HG03066 (cell line): ENCODE measurements around the gene NKAPD1.
"Not testable (repeated sequence)": the region's sequence is repeated elsewhere in the genome, so short reads cannot be mapped to it uniquely, and the experiment has no call there.

ENCODE experiments used
- ATAC-seq: cut with Tn5 transposase; IDR thresholded peaks from one replicate; pipeline ENCODE4 v1.9.1; 2021; ENCODE audit warnings: low read depth; ENCODE audit not compliant: unreplicated experiment

NKAPD1 gene

DNA sequence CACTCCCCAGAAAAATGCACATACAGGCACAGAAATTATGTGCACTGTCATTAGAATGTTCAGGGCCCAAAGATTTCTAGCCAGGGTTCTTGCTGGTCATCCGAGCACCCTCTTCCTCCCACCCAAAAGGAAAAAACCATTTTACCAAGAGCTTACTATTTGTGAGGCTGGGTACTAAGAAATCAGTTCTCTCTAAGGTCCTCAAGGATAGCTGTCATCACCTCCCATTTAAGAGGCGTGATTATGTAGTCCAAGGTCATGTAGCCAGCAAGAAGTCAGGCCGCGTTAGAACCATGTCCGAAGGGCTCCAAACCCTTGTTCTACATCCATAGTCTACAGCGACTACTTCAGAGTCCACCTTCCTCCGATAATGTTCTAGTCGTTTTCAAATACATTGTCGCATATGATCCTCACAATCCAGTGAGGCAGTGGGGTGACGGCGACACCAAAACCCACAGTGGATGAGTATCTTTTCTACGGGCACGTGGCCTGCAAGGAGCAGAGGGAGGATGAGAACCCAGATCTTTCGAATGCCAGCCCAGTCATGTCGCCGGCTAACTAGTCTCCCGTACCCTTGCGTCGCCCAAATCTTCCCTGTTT, 11.8 kb downstream of the NKAPD1 start:
- ATAC-seq = peak; percentile 38

DNA sequence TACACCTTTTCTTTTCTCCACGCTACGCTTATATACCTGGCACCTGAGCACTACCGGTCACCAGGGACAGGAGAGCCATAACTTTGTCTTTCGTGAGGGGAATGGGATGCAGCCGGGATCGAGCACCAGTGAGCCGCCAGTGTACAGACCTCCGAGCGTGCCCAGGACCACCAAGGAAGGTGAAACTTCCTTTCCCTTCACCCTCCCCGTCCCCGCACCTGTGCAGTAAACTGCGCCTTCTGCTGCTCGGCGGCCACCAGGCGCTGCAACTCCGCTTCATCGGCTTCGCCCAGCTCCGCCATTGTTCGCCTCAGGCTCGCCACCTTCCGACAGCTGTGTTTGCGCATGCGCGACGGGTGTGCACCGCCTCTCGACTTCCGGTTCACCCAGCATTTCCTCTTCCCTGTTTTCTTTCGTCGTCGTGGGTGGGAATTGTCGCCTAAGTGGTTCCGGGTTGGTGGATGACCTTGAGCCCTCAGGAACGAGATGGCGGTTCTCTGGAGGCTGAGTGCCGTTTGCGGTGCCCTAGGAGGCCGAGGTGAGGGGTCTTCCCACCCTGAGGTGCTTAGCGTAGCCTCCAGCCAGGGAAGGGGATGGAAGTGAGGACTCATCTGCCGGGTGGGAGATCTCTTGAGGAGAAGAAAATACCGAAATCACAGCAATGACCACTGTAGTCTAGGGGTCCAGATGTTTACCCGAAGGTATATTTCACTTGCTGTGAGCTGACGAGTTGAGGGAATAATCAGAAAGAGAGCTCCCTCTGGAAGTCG, 12.5 kb downstream of the NKAPD1 start, which contains the start of the genes SDHD and TIMM8B:
Gene SDHD (plus strand): TSS at position 452 of the 770 bp plus-strand sequence. CDS start 35 bp downstream, at position 487.
Gene TIMM8B (minus strand): TSS at position 335 of the 770 bp plus-strand sequence. CDS start 33 bp downstream, at position 302.
- peak; percentile 91 for ATAC-seq

DNA sequence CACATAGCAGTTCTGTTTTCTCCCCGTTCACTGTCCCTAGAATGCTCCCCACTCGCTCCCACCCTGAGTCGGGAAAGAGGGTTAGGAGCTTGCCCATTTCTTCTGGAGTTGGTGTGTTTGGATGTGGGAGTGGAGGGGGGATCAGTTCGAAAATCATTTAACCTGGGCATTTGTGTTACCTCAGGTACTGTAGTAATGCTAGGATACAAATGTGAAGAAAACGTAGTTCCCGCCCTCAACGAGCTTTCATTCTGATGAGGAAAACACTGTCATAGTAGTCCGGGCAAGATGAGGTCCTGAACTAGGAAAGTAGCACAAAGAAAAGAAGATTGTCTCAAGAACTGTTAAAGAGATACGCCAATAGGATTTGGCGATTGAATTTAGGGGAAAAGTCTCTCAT, 13.1 kb downstream of the NKAPD1 start:
- ATAC-seq = no peak

DNA sequence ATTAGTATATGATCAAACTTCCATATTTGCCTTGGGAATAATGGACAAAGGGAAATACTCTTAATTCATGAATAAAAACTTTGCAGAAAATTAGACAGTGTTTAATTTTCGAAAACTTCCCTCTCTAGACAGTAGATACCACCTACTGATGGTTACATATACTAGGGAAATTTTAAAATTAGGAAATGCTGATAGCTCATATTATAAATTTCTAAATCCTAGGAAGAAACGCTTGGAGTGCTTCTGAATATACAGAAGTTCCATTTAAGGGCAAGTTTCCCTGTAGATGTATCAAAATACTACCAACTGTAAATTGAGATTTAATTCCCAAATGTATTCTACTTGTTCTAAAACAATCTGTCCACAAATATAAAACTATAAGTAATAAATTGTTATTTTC, 21.2 kb downstream of the NKAPD1 start:
- not testable (repeated sequence) for ATAC-seq

DNA sequence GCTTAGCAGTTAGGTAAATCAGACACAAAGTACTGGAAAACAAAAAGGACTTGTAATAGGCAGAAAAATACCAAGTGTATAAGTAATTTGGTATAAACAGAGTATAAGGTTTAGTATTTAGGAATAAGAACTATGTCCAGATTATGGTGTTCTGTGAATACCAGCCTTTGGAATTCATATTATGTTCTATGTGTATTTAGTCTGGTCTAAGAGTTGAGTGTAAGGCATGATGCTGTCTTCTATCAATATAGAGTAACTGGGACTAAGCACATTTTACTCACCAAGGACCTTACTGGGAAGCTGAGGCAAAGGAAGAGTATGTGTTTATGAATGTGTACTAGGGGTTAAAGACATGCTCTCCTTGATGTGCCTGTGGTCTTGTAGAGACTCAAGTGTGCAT, 22.1 kb downstream of the NKAPD1 start:
- no peak for ATAC-seq

DNA sequence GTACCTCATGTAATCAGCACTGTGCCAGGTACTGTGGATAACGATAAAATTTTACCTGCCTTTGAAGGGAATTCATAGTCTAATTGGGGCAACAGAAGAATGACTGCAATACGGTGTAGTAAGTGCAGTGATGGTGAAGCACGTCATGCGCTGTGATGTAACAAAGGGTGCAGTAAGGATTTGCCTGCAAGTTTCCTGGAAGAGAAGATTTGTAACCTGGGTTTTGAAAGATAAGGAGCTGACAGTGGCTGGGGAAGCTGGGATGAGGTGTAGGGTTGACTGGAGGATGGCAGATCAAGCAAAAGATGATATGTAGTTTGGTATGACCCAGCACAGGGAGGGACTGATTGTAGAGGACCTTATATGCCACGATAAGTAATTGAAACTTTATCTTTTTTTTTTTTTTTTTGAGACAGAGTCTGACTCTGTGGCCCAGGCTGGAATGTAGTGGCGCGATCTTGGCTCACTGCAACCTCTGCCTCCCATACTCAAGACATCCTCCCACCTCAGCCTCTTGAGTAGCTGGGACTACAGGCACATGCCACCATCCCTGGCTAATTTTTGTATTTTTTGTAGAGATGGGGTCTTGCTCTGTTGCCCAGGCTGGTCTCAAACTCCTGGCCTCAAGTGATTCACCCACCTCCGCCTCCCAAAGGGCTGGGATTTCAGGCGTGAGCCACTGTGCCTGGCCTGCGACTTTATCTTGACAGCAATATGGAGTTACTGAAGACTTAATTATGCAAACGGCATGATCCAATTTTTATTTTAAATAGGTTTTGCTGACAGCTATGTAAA, 23.8 kb downstream of the NKAPD1 start:
- no peak for ATAC-seq

DNA sequence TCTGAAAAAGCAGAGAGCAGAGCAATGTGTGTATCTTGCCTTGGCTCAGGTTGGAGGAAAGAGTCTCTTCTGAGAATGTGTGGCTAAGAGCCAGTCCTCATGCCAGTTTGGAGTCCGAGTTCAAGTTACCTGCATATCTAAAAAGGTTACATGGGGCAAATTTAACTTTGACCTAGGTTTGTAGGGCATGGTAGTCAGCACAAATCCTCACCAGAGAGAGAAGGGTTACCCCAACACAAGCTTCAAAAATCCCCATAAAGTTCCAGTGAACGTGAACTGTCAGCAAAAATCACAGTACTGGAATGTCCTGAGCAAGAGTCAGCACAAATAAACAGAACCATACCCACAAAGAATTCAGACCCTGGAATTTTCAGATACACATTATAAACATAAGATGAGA, 26.4 kb downstream of the NKAPD1 start:
- no peak for ATAC-seq

DNA sequence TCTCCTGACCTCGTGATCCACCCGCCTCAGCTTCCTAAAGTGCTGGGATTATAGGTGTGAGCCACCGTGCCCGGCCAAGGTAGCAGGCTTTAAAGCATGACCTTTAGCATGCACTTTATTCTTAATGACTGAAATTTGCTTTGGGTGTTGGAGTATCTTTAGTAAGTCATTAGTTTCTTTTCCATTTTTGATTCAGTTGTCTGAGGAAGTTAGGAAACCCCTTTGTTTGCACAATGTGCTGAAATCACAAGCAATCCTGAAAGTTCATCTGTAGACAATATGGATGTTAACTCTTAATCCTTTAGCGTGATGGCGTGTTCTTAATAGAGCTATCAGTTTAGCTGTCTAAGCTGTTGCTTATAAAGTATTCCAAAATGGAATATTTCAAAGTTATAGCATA, 29.3 kb downstream of the NKAPD1 start:
- no peak for ATAC-seq

DNA sequence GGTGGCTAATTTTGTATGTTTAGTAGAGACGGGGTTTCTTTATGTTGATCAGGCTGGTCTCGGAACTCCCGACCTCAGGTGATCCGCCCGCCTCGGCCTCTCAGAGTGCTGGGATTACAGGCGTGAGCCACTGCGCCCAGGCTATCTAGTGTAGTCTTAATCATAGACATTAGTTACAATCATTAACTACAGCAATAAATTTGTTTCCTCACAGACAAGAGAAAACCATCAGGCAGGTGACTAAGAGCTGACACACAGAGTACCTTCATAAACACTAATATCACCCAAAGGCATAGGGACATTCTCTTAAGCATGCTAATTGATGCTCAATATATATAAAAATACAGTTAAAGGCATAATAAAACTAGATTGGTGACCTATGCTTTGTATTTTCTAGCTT, 32.0 kb downstream of the NKAPD1 start:
- no peak for ATAC-seq

DNA sequence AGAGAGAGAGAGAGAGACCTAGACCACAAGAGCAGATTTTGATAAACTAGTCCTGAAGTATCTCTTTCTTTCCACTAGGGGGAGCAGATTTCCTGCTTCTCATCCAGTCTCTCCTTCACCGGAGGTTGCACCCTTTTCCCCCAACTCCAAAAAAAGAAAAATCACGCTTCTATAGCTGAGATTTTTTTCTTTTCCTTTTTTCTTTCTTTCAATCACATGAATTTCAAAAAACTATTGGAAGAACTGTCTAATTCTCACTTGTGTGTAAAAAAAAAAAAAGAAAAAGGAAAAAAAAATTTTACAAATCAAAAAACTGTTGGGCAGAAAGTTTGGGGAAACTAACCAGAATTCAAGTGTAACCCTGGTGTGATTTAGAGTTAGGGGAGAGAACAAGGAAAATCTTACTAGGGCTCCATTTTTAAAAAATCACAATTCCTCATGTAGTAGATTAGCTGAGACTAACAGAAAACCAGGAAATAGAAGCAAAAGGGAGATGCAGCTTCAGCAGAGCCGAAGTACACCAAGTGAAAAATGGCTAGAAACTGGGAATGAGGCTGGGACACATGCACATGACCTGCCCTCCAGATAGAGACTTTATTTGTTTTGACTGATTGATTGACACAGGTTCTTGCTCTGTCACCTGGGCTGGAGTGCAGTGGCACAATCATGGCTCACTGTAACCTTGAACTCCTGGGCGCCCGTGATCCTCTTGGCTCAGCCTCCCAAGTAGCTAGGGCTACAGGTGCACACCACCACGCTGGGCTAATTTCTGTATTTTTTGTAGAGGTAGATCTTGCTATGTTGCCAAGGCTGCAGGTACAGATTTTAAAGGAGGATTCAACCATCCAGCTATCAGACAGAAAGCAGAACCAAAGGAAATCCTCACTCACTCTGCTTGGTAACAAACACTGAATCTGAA, 39.7 kb downstream of the NKAPD1 start:
- no peak for ATAC-seq

DNA sequence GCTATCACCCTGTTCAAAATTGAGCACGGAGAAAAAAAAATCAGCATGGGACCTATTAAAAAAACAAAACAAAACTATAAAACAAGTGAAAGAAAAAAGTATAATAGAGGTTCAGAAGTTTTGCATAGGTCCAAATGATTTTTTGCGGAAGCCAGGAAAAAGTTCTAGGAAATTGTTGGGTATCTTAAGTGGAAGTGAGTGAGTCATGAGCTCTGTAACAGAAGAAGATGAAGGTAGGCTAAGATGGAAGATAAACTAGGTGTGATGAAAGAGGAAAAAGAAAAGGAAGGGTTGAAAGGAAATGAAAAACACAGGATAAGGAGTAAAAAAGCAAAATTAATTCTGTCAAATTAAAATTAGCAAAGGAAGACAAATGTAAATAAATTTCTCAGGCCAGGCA, 40.4 kb downstream of the NKAPD1 start:
- ATAC-seq = no peak

DNA sequence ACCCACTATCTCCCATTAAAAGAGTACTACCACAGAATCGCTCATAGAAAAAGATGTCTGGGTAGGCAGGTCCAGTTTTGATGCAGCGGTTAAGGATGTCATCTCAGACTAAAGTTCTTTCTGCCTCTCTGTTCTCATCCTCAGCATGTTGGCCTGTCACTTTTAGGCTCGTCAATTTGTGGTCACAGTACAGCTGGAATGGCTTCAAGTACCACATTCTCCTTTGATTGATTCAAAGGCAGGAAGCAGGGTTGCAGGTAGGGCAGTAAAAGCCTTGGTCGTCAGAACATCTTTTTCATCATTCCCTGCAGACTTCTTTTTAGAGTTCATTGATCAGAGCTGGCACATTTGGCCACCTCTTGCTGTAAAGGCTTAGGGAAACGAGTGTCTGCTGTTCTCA, 41.3 kb downstream of the NKAPD1 start:
- no peak for ATAC-seq

DNA sequence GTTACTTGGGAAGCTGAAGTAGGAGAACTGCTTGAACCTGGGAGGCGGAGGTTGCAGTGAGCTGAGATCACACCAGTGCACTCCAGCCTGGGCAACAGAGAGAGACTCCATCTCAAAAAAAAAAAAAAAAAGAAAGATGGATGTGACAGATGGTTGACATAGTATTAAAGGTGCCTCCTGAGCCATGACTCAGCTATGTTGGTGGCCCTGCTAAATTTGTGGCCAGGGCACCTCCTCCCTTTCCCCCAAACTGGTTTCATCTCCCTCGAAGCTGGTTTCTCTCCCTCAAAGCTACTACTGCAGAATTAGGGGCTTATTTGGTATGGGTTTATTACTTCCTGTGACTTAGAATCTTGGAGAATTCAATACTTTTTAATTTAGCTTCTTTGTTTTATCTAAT, 44.1 kb downstream of the NKAPD1 start:
- no peak for ATAC-seq

DNA sequence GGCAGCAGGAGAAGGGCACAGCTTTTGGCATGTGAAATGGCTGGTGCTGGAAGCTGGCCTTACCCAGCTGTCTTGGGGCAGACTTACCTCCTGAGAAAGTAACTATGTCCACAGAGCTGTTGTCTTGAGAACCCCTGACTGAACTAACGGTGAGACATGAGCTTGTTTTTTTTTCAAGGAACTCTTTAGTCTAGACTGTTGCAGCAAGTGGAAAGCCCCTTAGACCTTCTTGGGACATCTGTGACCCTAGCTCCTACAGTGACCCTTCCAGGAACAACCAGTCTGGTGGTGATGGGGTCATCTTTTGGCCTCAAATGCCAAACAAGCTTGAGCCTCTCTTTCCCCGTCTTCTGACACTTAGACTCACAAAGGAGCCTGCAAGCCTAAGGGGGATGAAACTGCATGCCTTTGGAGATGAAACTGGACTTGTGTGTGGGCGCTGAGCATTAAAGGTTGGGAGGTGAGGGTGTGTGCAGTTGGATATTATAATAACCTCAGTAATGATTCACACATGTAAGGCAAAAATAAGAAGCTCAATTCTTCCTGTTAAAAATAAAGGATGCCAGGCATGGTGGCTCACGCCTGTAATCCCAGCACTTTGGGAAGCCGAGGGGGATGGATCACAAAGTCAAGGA, 48.0 kb downstream of the NKAPD1 start:
- no peak for ATAC-seq

DNA sequence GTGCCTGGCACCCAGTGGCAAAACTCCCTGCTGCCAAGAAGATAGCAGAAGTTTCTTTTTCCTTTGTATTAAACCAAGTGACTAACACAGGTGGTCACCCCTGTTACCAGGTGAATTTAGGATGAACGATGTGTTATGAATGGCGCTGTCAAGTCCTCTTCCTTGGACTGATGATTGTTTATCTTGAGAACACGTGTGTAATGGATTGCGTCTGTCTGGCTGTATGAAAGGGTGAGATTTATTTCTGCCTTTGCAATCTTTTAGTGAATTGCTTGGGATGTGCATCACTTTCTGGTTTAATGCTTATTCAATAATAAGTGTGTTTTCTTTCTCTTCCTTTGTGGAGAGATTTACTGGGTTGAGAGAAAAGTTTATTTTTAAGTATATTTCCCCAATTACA, 49.0 kb downstream of the NKAPD1 start:
- ATAC-seq = no peak

DNA sequence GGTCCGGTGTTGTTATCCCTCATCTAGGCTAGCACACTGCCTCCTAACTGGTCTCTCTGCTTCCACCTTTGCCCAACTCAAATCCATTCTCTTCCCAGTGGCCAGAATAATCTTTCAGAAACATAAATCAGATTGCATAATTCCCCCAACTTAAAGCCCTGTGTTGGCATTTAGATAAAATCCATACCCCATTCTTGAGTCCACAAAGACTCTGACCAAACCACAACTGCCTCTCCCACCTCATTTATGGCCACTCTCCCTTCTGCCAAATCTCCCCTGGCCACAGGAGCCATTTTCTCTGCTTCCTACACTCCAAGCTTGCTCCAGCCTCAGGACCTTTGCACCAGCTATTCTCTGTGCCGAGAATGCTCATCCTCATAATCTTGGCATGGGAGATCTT, 53.0 kb downstream of the NKAPD1 start:
- no peak for ATAC-seq

DNA sequence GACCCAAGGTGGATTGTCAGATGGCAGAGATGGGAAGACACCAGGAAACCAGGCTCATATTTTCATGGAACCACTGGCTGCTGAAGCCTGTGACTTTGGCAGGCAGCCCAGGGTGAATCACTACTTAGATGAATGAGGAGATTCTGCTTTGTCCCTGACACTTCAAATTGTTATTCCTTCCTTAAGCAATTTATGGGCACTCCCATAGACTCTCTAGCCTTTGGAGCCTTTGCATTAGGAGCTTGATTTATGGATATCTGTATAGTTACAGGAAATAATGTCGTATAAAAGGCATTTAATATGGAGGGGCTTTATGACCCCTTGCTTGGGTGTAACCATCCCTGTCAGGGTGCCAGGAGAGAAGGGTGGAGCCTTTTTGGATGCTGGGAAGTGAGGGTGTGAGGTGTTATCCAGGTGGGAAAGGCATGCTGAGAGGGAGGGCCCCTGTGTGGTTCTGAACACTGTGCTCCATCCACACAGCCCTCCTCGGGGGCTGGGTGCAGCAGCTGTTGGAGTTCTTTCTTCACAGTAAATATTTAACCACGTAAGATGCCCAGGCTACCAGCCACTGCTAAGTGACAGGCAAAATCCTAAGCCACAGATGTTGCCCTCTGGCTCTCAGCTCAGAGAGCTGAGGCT, 54.5 kb downstream of the NKAPD1 start:
- ATAC-seq = no peak

DNA sequence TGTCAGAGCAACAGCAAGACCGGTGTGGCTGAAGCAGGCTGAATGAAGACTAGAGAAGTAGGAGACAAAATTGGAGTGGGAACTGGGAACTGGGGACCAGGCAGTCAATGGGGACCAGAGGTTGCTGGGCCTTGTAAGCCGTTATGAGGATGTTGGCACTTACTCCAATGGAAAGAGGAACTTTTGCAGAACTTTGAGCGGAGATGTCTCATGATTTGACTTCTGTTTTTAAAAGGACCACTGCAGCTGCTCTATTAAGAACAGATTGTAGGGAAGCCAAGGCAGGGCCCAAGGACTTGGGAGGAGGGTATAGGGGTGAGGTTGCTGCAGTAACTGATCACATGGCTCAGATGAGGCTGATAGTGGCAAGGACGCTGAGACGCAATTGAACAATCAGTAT, 55.6 kb downstream of the NKAPD1 start:
- ATAC-seq = no peak

DNA sequence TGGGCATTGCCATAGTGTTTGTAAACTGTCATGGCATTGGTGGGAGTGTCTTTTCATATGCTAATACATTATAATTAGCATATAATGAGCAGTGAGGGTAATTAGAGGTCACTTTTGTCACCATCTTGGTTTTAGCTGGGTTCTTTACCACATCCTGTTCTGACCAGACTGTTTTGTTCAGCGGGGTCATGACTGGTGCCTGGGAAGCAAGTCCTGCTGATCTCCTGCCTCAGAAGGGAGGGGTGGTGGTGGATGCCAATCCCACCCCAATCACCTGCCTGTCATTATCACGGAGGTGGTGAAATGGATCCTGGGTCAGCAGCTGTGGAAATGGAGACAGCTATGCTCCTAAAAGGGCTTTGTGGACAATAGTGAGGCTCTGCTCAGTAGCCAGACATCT, 58.6 kb downstream of the NKAPD1 start:
- ATAC-seq = no peak
